Gastrocnemius medialis (tissue), 4 donors: ENCODE measurements around the gene B4GALNT2.

Source experiments
- POLR2A ChIP-seq, 2 donors: fragments of 450-650 bp; IDR thresholded peaks; one replicate each; pipeline ENCODE4 v1.6.1; 2017; ENCODE audit warnings: antibody characterized with exemption in 2 of 2, mild to moderate bottlenecking in 2 of 2, moderate library complexity in 2 of 2
- TF ChIP-seq, protein P1 (sequence below), 5 experiments: fragments of 450-650 bp in 3 of 5; fragments of 200-600 bp in 2 of 5; sonication (generic) in 2 of 5; IDR thresholded peaks in 4 of 5; conservative IDR thresholded peaks in 1 of 5; 1 replicate in 4 of 5; 2 replicates in 1 of 5; pipeline ENCODE4 v1.5.1; 2016 to 2019; ENCODE audit warnings: antibody characterized with exemption in 5 of 5, mild to moderate bottlenecking in 3 of 5, moderate library complexity in 3 of 5

DNA sequence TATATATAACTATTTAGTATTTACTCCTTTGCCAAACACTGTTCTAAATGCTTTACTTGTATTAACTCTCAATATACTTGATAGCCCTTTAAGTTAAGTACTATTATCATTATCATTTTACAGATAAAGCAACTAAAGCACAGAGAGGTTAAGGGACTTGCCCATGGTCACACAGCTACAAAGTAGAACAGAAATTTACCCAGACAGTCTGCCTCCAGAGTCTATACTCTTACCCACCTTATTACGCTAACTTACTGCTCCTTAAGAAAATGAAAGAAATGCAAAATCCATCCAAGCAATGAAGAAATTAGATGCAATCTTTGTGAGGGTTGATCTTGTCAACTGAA is 25.4 kb upstream of the B4GALNT2 start:
- no peak for TF ChIP-seq POLR2A (IDR thresholded peaks at IDR 0.05)
- TF ChIP-seq, protein P1, sequence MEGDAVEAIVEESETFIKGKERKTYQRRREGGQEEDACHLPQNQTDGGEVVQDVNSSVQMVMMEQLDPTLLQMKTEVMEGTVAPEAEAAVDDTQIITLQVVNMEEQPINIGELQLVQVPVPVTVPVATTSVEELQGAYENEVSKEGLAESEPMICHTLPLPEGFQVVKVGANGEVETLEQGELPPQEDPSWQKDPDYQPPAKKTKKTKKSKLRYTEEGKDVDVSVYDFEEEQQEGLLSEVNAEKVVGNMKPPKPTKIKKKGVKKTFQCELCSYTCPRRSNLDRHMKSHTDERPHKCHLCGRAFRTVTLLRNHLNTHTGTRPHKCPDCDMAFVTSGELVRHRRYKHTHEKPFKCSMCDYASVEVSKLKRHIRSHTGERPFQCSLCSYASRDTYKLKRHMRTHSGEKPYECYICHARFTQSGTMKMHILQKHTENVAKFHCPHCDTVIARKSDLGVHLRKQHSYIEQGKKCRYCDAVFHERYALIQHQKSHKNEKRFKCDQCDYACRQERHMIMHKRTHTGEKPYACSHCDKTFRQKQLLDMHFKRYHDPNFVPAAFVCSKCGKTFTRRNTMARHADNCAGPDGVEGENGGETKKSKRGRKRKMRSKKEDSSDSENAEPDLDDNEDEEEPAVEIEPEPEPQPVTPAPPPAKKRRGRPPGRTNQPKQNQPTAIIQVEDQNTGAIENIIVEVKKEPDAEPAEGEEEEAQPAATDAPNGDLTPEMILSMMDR (IDR thresholded peaks at IDR 0.05 in 4 of 5, conservative IDR thresholded peaks at IDR 0.05 in 1 of 5) = no peak
